ENCODE data around the gene PIGL. TPM values are rescaled to one million over a fixed set of nuclear protein-coding genes. Genes with fewer than 3 reads are reported as not detected.

Gene PIGL
- total and polyA plus RNA-seq, 12 donors, result 10.3 to 102 (median 29.5) TPM

DNA sequence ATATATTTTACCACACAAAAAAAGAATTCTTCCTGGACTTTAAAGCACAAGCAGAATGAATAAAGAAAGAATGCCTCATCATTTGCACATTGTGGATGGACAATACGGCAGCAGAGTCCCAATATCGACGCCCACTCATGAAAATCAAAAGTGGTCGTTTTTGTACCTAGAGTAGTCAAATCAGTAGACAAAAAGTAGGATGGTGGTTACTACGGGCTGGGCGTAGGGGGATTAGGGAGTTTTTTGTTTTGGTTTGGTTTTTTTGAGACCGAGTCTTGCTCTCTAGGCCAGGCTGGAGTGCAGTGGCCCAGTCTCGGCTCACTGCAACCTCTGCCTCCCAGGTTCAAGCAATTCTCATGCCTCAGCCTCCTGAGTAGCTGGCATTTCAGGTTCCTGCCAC is 144.9 kb downstream of the PIGL start:
- 80 to 86% (median 84%) methylated on average over 8 of the region's 8 CpGs for WGBS, 4 donors
- Histone ChIP-seq H3K9me3 (replicated peaks in 1 of 3) (no peaks in the 10 kb centered on the region), H3K27me3 (no peaks in the 10 kb centered on the region), H3K4me3 (no peak overlapping the region), H3K36me3 (replicated peaks in 1 of 2) (no peaks in the 10 kb centered on the region), H3K4me1 (replicated peaks in 1 of 2) (peaks cover 0 to 8% of the 10 kb centered on the region in 2 donors), H3K27ac (no peak overlapping the region)
- TF ChIP-seq, protein P1, sequence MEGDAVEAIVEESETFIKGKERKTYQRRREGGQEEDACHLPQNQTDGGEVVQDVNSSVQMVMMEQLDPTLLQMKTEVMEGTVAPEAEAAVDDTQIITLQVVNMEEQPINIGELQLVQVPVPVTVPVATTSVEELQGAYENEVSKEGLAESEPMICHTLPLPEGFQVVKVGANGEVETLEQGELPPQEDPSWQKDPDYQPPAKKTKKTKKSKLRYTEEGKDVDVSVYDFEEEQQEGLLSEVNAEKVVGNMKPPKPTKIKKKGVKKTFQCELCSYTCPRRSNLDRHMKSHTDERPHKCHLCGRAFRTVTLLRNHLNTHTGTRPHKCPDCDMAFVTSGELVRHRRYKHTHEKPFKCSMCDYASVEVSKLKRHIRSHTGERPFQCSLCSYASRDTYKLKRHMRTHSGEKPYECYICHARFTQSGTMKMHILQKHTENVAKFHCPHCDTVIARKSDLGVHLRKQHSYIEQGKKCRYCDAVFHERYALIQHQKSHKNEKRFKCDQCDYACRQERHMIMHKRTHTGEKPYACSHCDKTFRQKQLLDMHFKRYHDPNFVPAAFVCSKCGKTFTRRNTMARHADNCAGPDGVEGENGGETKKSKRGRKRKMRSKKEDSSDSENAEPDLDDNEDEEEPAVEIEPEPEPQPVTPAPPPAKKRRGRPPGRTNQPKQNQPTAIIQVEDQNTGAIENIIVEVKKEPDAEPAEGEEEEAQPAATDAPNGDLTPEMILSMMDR (IDR thresholded peaks at IDR 0.05), result no peak
- no peak for TF ChIP-seq POLR2A (IDR thresholded peaks at IDR 0.05)
- DNase-seq, result no peak
- intact Hi-C loops (cut with DNase I), result loop anchor here in 1 of 2 donors (10.0 kb wide), 1 partner anchor 163 kb away; no protein-coding TSS in a partner anchor

DNA sequence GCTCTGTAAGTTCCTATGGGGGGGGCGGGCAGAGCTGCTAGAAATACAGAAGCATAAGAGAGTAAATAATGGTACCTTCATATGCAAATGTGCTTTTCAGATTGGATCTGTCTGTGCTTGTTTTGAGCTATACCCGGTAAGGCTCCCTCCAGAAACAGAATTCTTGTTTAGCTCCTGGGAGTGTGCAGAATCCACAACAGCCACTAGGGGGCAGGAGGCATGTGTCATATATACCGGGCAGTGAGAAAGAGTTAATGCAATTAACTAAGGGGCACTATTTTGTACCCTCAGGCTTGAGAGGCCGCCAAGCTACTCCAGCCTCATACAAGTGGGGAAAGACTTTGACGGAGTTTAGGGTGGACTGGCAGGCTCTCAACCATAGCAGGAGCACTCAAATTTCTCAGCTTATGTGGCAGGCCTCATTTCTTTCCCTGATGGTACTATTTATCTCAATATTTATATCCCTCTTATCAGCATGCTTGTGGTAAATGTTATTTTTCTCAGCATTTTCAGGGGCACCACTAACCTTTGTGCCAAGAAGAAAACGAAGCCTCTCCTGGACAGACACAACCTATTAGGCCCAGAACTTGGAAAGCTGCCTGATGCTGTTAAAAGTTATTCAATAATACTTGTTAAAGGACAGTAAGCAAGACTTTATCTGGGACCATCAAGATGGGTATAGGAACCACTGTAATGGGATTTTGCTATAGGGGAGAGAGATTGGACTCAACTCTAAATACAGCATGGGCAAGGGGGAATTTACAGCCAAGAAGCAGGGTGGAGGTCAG is 146.9 kb downstream of the PIGL start:
- H3K27ac ChIP-seq, result peak overlapping the region in 2 of 5 donors; percentile 33 to 59
- WGBS, 4 donors, result 7 to 14% (median 8%) methylated on average over 6 of the region's 6 CpGs
- no peak for TF ChIP-seq POLR2A (IDR thresholded peaks at IDR 0.05)
- TF ChIP-seq, protein P1 (IDR thresholded peaks at IDR 0.05), result peak; percentile 83 to 96 (median 89)
- H3K9me3 ChIP-seq (replicated peaks in 1 of 3), result no peaks in the 10 kb centered on the region
- H3K4me1 ChIP-seq (replicated peaks in 1 of 2), result peaks cover 0 to 8% of the 10 kb centered on the region in 2 donors
- no peaks in the 10 kb centered on the region for H3K27me3 ChIP-seq
- no peaks in the 10 kb centered on the region for H3K36me3 ChIP-seq (replicated peaks in 1 of 2)
- intact Hi-C loops (cut with DNase I), result loop anchor here in 1 of 2 donors (10.0 kb wide), 1 partner anchor 161 kb away; no protein-coding TSS in a partner anchor
- no peak overlapping the region for H3K4me3 ChIP-seq
- peak; percentile 58 to 90 (median 80) for DNase-seq

DNA sequence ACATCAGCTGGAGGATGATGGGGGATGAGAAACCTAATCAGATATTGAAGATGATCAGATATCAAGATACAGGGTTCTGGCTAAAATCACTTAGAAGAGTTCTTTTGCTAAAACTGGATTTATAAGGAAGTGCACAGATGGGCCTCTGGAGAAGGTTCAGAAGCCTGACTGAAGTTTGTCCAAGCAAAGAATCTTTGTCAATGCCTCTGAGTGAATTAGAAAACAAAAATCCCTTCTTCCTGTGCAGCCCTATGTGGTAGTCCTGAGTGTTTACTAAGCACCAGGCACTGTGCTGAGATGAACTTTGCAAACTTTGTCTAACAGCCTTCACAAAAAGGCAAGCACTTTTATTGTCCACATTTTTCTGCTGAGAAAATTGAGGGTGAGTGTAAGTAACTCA is 147.6 kb downstream of the PIGL start:
- Histone ChIP-seq H3K9me3 (replicated peaks in 1 of 3) (no peaks in the 10 kb centered on the region), H3K36me3 (replicated peaks in 1 of 2) (no peaks in the 10 kb centered on the region), H3K4me3 (no peak overlapping the region), H3K4me1 (replicated peaks in 1 of 2) (peaks cover 0 to 8% of the 10 kb centered on the region in 2 donors), H3K27me3 (no peaks in the 10 kb centered on the region), H3K27ac (peak overlapping the region in 1 of 5 donors; percentile 59)
- DNase-seq, result no peak
- no peak for TF ChIP-seq POLR2A (IDR thresholded peaks at IDR 0.05)
- TF ChIP-seq, protein P1 (IDR thresholded peaks at IDR 0.05), result no peak
- intact Hi-C loops (cut with DNase I), result loop anchor here in 1 of 2 donors (10.0 kb wide), 1 partner anchor 160 kb away; no protein-coding TSS in a partner anchor

DNA sequence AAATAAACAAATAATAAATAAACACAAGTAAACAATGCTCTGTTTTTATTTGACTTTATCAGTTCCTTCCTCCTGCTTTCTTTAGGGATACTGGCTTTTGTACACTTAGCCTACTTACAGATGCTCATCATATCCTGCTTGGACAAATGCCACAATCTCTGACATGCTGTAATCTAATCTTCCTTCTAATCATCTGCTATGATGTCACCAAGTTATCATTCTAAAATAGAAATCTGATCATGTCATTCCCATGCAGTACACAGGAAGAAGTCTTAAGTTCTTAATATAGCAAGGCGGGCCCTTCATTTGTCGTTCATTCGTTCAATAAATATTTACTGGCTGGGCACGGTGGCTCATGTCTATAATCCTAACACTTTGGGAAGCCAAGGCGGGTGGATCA is 154.7 kb downstream of the PIGL start:
- Histone ChIP-seq H3K27ac (peak overlapping the region in 1 of 5 donors; percentile 20), H3K4me3 (no peak overlapping the region), H3K4me1 (replicated peaks in 1 of 2) (no peaks in the 10 kb centered on the region), H3K9me3 (replicated peaks in 1 of 3) (no peaks in the 10 kb centered on the region), H3K27me3 (no peaks in the 10 kb centered on the region), H3K36me3 (replicated peaks in 1 of 2) (no peaks in the 10 kb centered on the region)
- DNase-seq, result peak in 1 of 7 donors; percentile 37
- intact Hi-C loops (cut with DNase I), result loop anchor here in 1 of 2 donors (10.0 kb wide), 1 partner anchor 143 kb away; no protein-coding TSS in a partner anchor
- TF ChIP-seq, protein P1 (IDR thresholded peaks at IDR 0.05), result no peak
- TF ChIP-seq POLR2A (IDR thresholded peaks at IDR 0.05), result no peak
- WGBS, 4 donors, result 60 to 66% (median 63%) methylated on average over 5 of the region's 5 CpGs
